Raji (cell line): ENCODE results near the gene NCOR1.

Experiments used
- POLR2A ChIP-seq: IDR thresholded peaks from 2 replicates; pipeline ENCODE4 v1.6.1; 2011; ENCODE audit warnings: low read depth, low read length, control low read depth; ENCODE audit not compliant: insufficient read depth

NCOR1 gene

GRCh38 chr17:16068323-16068722 lies 147.0 kb downstream of the NCOR1 start:
- TF ChIP-seq POLR2A: no peak

- no peak for TF ChIP-seq POLR2A
Observed at GRCh38 chr17:16066125-16066524, 149.2 kb downstream of the NCOR1 start.

GRCh38 chr17:16061631-16062030 lies 153.7 kb downstream of the NCOR1 start:
- TF ChIP-seq POLR2A: no peak

GRCh38 chr17:16052486-16052885 lies 162.8 kb downstream of the NCOR1 start:
- no peak for TF ChIP-seq POLR2A

- no peak for TF ChIP-seq POLR2A
Observed at GRCh38 chr17:16050844-16051243, 164.5 kb downstream of the NCOR1 start.

- no peak for TF ChIP-seq POLR2A
Observed at GRCh38 chr17:16048811-16049449, 166.4 kb downstream of the NCOR1 start.

GRCh38 chr17:16046966-16047365 lies 168.4 kb downstream of the NCOR1 start:
- TF ChIP-seq POLR2A: no peak

GRCh38 chr17:16044487-16044886 lies 170.8 kb downstream of the NCOR1 start:
- TF ChIP-seq POLR2A: no peak

GRCh38 chr17:16040710-16041251 lies 174.6 kb downstream of the NCOR1 start:
- no peak for TF ChIP-seq POLR2A

- TF ChIP-seq POLR2A: no peak
Observed at GRCh38 chr17:16037636-16038035, 177.7 kb downstream of the NCOR1 start.

- no peak for TF ChIP-seq POLR2A
Observed at GRCh38 chr17:16036261-16036660, 179.1 kb downstream of the NCOR1 start.

- no peak for TF ChIP-seq POLR2A
Observed at GRCh38 chr17:16033729-16034349, 181.5 kb downstream of the NCOR1 start.

GRCh38 chr17:16027708-16028584 lies 187.4 kb downstream of the NCOR1 start:
- no peak for TF ChIP-seq POLR2A

GRCh38 chr17:16026895-16027294 lies 188.4 kb downstream of the NCOR1 start:
- no peak for TF ChIP-seq POLR2A

GRCh38 chr17:16025202-16025601 lies 190.1 kb downstream of the NCOR1 start:
- no peak for TF ChIP-seq POLR2A

- no peak for TF ChIP-seq POLR2A
Observed at GRCh38 chr17:16023881-16024280, 191.5 kb downstream of the NCOR1 start.
